Measurements from ENCODE around the gene GNB1L. TPM values are rescaled to one million over a fixed set of nuclear protein-coding genes. Genes with fewer than 3 reads are reported as not detected.

Gene GNB1L
- total and polyA plus RNA-seq, 4 donors, result 4.5 to 9.3 (median 6.7) TPM

GRCh38 chr22:19823902-19824211, 30.8 kb downstream of the GNB1L start:
- Histone ChIP-seq H3K9me3 (ENCODE audit: control insufficient read depth in 4 of 4, insufficient read depth in 3 of 4, low read length in 3 of 4) (no peaks in the 10 kb centered on the region), H3K36me3 (ENCODE audit: control insufficient read depth in 4 of 4, insufficient read depth in 4 of 4, low read length in 4 of 4) (no peaks in the 10 kb centered on the region), H3K27ac (ENCODE audit: low read depth in 1 of 2, low read length in 1 of 2) (no peak overlapping the region), H3K27me3 (ENCODE audit: control insufficient read depth in 3 of 3, insufficient read depth in 3 of 3, low read length in 2 of 3) (no peaks in the 10 kb centered on the region), H3K9ac (ENCODE audit: insufficient read depth in 1 of 2, low read length in 2 of 2) (no peak overlapping the region), H3K4me3 (no peak overlapping the region), H3K4me1 (ENCODE audit: control insufficient read depth in 5 of 5, insufficient read depth in 5 of 5, low read length in 5 of 5) (peaks cover 0 to 9% (median 0%) of the 10 kb centered on the region in 5 donors)
- DNase-seq (no peak), ATAC-seq (ENCODE audit: insufficient read depth, low FRiP score) (no peak)
- 79 to 90% methylated on average over 9 of the region's 9 CpGs for WGBS, 2 donors
- no peak for TF ChIP-seq CTCF (IDR thresholded peaks at IDR 0.05; ENCODE audit: control extremely low read depth, extremely low read depth)

- H3K27ac ChIP-seq (ENCODE audit: low read depth in 1 of 2, low read length in 1 of 2), result no peak overlapping the region
These were observed 31.3 kb downstream of the GNB1L start for GRCh38 chr22:19823191-19823901.

GRCh38 chr22:19822301-19823117, 32.2 kb downstream of the GNB1L start:
- no peaks in the 10 kb centered on the region for H3K9me3 ChIP-seq (ENCODE audit: control insufficient read depth in 4 of 4, insufficient read depth in 3 of 4, low read length in 3 of 4)
- WGBS, 2 donors, result 85 to 94% methylated on average over 13 to 18 of the region's 18 CpGs
- TF ChIP-seq CTCF (IDR thresholded peaks at IDR 0.05; ENCODE audit: control extremely low read depth, extremely low read depth), result no peak
- no peaks in the 10 kb centered on the region for H3K27me3 ChIP-seq (ENCODE audit: control insufficient read depth in 3 of 3, insufficient read depth in 3 of 3, low read length in 2 of 3)
- H3K9ac ChIP-seq (ENCODE audit: insufficient read depth in 1 of 2, low read length in 2 of 2), result no peak overlapping the region
- DNase-seq (no peak), ATAC-seq (ENCODE audit: insufficient read depth, low FRiP score) (no peak)
- H3K4me3 ChIP-seq, result no peak overlapping the region
- peaks cover 0 to 19% (median 0%) of the 10 kb centered on the region in 5 donors for H3K4me1 ChIP-seq (ENCODE audit: control insufficient read depth in 5 of 5, insufficient read depth in 5 of 5, low read length in 5 of 5)
- no peak overlapping the region for H3K27ac ChIP-seq (ENCODE audit: low read depth in 1 of 2, low read length in 1 of 2)
- peaks cover 0 to 3% (median 0%) of the 10 kb centered on the region in 4 donors for H3K36me3 ChIP-seq (ENCODE audit: control insufficient read depth in 4 of 4, insufficient read depth in 4 of 4, low read length in 4 of 4)

More at GRCh38 chr22:19823191-19823901, 31.3 kb downstream of the GNB1L start:
- Histone ChIP-seq H3K9me3 (ENCODE audit: control insufficient read depth in 4 of 4, insufficient read depth in 3 of 4, low read length in 3 of 4) (no peaks in the 10 kb centered on the region), H3K4me1 (ENCODE audit: control insufficient read depth in 5 of 5, insufficient read depth in 5 of 5, low read length in 5 of 5) (peaks cover 0 to 14% (median 0%) of the 10 kb centered on the region in 5 donors), H3K27me3 (ENCODE audit: control insufficient read depth in 3 of 3, insufficient read depth in 3 of 3, low read length in 2 of 3) (no peaks in the 10 kb centered on the region), H3K9ac (ENCODE audit: insufficient read depth in 1 of 2, low read length in 2 of 2) (no peak overlapping the region), H3K36me3 (ENCODE audit: control insufficient read depth in 4 of 4, insufficient read depth in 4 of 4, low read length in 4 of 4) (peaks cover 0 to 3% (median 0%) of the 10 kb centered on the region in 4 donors), H3K4me3 (no peak overlapping the region)
- TF ChIP-seq CTCF (IDR thresholded peaks at IDR 0.05; ENCODE audit: control extremely low read depth, extremely low read depth), result no peak
- ATAC-seq (ENCODE audit: insufficient read depth, low FRiP score) (no peak), DNase-seq (no peak)
- 77 to 87% methylated on average over 11 of the region's 11 CpGs for WGBS, 2 donors
